Measurements from ENCODE around the gene GP5. TPM values are rescaled to one million over a fixed set of nuclear protein-coding genes. Genes with fewer than 3 reads are reported as not detected.

The GP5 gene
- total RNA-seq, 1 experiment from 2014 or later: 0.09 TPM

DNA sequence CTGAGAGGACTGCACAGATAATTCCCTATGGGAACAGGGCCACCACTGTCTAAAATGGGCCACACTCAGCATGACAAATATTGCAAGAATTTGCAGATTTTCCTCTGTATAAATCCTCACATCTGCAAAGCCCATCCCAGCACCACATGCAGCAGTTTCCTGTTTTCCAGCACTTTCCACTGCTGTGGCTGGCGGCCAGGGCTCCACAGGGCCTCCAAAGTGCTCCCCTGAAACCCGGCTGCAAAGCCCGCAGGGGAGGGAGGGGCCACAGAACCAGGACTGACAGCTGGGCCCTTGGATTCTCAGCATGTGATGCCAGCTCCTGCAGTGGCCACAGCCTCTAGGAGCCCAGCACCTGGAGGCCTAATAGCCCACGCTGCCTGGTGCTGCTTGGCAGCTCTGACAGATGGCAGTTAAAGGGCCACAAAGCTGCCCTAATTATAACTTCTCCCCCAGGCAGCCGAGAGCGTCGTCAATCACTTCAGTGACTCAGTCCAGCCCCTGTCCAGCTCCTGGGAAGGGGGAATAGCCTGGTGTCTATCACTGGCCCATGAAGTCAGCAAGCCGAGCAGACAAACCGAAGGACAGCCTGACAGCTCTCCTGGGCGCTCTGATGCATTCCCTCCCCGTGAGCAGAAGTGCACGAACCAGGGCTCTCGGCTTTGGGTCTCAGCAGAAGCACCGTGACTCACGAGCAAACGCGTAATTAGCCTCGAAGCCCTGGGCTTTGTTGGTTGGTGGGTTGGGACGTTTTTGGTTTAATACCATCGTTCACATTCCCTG is 34.2 kb downstream of the GP5 start (continued):
- no peak for TF ChIP-seq E2F5 (CRISPR knock-in tag; IDR thresholded peaks at IDR 0.05)

- ChIA-PET CTCF (interaction anchor here (0.9 to 1.5 kb wide), 4 partner anchors 14 to 33 kb away, joined by 3 to 7 read pairs (median 4); no protein-coding TSS in a partner anchor), POLR2A (interaction anchor here (0.5 kb wide), 1 partner anchor 233 kb away, joined by 4 read pairs; no protein-coding TSS in a partner anchor)
- Mint-ChIP-seq H3K36me3 (no peaks in the 10 kb centered on the region), H3K27ac (no peak overlapping the region), H3K9me3 (peaks cover 8% of the 10 kb centered on the region), H3K4me3 (no peak overlapping the region), H3K4me1 (peaks cover 11% of the 10 kb centered on the region), H3K27me3 (ENCODE audit: low read depth) (peaks cover 19% of the 10 kb centered on the region)
- TF ChIP-seq, protein P1, sequence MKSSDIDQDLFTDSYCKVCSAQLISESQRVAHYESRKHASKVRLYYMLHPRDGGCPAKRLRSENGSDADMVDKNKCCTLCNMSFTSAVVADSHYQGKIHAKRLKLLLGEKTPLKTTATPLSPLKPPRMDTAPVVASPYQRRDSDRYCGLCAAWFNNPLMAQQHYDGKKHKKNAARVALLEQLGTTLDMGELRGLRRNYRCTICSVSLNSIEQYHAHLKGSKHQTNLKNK (CRISPR knock-in tag; IDR thresholded peaks at IDR 0.05): no peak
- TF ChIP-seq RORB (CRISPR knock-in tag; IDR thresholded peaks at IDR 0.05) (no peak), NR1H2 (CRISPR knock-in tag; IDR thresholded peaks at IDR 0.05) (no peak), MYBL2 (CRISPR knock-in tag; IDR thresholded peaks at IDR 0.05) (no peak), IRF1 (CRISPR knock-in tag; IDR thresholded peaks at IDR 0.05) (no peak), CREM (CRISPR knock-in tag; IDR thresholded peaks at IDR 0.05) (no peak), TEAD4 (CRISPR knock-in tag; IDR thresholded peaks at IDR 0.05) (no peak), NFATC4 (CRISPR knock-in tag; IDR thresholded peaks at IDR 0.05) (no peak), FOXP1 (CRISPR knock-in tag; IDR thresholded peaks at IDR 0.05; ENCODE audit: borderline replicate concordance) (no peak), ZBTB43 (CRISPR knock-in tag; IDR thresholded peaks at IDR 0.05) (no peak), ATF3 (CRISPR knock-in tag; conservative IDR thresholded peaks at IDR 0.05) (no peak), ZNF423 (CRISPR knock-in tag; IDR thresholded peaks at IDR 0.05) (no peak), SOX15 (CRISPR knock-in tag; IDR thresholded peaks at IDR 0.05) (no peak), PRRX2 (CRISPR knock-in tag; IDR thresholded peaks at IDR 0.05) (no peak), ZNF138 (CRISPR knock-in tag; conservative IDR thresholded peaks at IDR 0.05) (no peak), CDX4 (CRISPR knock-in tag; IDR thresholded peaks at IDR 0.05; ENCODE audit: borderline replicate concordance) (no peak), ARID4B (CRISPR knock-in tag; IDR thresholded peaks at IDR 0.05; ENCODE audit: borderline replicate concordance) (no peak)
- DNase-seq (ENCODE audit: low spot score) (no peak), ATAC-seq (no peak)
These were observed 34.8 kb downstream of the GP5 start for GRCh38 chr3:194364314-194364651.

All from WTC11 (cell line).